Measurements from ENCODE around the gene DNAAF3.
A peak's percentile ranks its signal among the peaks of the same experiment; 100 is the strongest.

Gene DNAAF3

DNA sequence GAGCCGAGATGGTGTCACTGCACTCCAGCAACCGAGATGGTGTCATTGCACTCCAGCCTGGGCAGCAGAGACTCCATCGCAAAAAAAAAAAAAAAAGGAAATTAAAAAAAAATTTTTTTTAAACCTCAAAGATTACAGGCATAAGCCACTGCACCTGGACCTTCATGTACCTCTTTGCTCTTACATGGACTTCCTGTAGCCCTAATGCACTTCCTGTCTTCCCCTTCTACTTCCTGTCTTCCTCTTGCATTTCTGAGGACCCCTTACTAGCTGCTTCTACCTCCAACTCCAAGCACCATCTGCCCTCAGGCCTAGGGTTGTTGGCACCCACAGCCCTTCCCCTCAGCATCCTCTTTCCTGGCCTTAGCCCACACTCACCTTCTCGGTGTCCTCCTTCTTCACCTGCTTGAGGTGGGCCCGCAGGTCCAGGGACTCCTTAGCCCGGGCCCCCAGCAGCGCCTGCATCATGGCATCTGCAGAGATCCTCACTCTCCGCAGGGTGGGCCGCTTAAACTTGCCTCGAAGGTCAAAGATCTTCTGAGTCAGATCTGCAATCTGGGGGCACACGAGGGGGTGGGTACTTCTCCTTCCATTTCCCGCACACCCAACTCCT is 12.7 kb downstream of the DNAAF3 start:
- DNase-seq (ENCODE audit: low spot score): peak; percentile 38

- DNase-seq (ENCODE audit: low spot score): no peak
These were observed 14.4 kb downstream of the DNAAF3 start for GRCh38 chr19:55152017-55152416.

GRCh38 chr19:55149078-55150003 is 17.1 kb downstream of the DNAAF3 start, which contains the start of gene TNNT1:
Gene TNNT1 (minus strand): TSS chr19:55149206. CDS start chr19:55147157, 2,049 bp downstream.
- DNase-seq (ENCODE audit: low spot score): no peak

GRCh38 chr19:55147545-55148251 is 18.7 kb downstream of the DNAAF3 start:
- no peak for DNase-seq (ENCODE audit: low spot score)

- no peak for DNase-seq (ENCODE audit: low spot score)
These were observed 19.6 kb downstream of the DNAAF3 start for GRCh38 chr19:55146705-55147273.

- DNase-seq (ENCODE audit: low spot score): peak; percentile 67
These were observed 20.2 kb downstream of the DNAAF3 start for GRCh38 chr19:55146078-55146704.

DNA sequence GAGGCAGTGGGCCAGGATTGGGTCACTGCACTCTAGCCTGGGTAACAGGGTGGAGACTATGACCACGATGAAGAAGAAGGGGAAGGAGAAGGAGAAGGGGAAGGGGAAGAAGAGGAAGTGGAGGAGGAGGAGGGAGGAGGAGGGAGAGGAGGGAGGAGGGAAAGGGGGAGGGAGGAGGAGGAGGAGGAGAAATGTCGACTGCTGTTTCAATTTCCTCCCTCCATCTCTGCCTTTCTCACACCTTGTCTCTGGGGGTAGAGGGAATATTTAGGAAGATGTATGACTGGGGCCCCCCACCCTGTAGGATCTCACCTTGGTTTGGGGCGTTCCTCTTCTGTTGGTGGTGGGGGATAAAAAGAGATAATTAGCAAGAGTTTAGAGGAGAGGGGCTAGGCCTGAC is 21.2 kb downstream of the DNAAF3 start:
- no peak for DNase-seq (ENCODE audit: low spot score)

- no peak for DNase-seq (ENCODE audit: low spot score)
These were observed 24.7 kb downstream of the DNAAF3 start for GRCh38 chr19:55141696-55142095.

DNA sequence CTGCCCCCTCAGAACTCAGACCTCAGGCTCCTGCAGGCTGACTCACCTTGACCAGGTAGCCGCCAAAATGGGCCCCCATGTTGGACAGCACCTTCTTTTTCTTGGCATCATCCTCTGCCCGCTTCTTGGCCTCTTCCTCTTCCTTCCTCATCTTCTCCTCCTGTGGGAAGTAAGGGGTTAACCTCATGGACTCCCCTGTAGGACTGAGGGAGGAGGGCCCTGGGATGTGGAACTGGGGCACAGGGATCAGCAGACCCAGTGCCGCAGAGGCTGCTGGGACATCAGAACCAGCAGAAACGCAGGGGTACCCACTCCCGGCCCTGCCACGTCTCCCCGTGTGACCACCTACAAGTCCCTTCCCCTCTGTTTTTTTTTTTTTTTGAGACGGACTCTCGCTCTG is 28.5 kb downstream of the DNAAF3 start:
- no peak for DNase-seq (ENCODE audit: low spot score)

DNA sequence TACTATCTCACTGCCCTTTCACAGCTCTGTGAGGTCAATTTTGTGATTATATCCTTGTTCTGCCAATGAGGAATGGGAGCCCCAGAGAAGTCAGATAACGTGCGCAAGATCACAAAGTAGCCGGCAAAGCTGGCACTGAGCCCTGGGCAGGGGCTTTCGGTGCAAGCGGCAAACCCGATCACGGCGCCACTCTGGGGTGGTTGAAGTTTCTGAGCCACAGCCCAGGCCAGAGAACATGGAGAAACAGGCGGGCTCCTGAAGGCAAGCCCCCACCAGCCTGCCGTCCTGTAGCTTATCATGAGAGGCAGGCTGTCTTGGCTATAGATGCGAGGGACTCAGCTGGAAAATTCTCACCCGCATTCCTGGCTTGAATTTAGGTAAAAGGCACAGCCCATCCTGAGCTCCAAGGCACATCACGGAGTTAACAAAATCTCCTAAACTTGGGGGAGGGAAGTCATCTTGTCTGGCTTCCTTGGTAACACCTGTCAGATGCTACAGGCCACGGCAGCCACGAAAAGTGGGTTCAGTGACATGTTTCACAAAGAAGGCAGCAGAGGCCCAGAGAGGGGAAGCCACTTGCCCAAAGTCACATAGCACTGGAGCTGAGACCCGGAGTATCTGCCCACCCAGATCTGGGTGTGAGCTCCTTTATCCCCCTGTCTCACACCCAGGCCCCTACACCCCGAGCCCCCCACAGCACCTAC is 29.9 kb downstream of the DNAAF3 start:
- no peak for DNase-seq (ENCODE audit: low spot score)

DNA sequence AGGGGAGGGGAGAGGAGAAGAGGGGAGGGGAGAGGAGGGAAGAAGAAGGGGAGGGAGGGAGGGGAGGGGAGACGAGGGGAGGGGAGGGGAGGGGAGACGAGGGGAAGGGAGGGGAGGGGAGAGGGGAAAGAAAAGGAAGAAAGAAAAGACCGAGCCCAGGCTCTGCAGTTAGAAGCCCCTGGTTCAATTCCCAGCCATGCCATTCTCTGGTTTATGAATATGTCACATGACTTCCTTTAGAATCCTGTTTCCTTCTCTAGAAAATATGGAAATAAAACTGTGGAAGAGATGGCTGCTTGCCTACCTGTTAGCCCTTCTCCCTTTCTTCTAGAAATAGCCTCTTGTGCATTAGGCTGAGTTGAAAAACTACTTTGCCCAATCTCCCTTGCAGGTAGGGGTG is 31.7 kb downstream of the DNAAF3 start:
- no peak for DNase-seq (ENCODE audit: low spot score)

GRCh38 chr19:55133639-55134444 is 32.6 kb downstream of the DNAAF3 start:
- DNase-seq (ENCODE audit: low spot score): no peak

DNA sequence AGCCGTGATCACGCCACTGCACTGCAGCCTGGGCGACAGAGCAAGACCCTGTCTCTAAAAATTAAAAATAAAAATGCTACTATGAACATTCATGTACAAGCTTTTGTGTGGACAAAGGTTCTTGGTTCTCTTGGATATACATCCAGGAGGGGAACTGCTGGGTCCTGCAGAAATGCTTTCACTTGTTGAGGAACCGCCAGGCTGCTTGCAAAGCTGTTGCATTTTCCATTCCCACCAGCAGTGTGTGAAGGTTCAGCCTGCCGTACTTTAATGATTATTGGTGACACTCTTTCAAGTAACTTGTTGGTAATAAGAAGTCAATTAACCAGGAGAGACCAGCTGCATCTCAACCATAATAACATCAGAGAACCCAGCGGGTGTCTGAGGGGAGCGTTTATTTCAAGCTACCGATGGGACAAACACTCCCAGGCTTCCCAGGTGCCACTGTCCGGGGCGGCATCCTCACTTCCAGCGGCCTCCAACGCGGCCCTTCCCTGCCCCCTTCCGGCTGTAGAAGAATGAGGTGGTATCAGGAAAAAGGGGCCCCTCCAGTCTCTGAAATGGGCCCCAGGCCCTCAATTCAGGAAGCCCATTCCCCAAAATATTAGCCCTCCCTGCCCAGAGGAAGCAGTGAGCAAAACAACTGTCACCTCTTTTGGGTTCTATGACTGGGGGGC is 33.8 kb downstream of the DNAAF3 start:
- no peak for DNase-seq (ENCODE audit: low spot score)

DNA sequence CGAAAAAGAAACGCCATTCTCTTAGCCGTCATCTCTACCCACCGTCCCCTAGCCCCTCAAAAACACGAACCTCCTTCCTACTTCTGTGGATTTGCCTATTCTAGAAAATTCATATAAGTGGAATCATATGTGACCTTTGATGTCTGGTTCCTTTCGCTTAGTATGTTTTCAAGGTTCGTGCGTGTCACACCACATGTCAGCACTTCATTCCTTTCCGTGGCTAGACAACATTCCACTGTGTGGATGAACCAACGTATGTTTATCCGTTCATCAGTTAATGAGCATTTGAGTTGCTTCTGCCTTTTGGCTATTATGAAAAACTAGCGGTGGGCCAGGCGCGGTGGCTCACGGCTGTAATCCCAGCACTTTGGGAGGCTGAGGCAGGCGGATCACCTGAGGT is 35.0 kb downstream of the DNAAF3 start:
- DNase-seq (ENCODE audit: low spot score): no peak

DNA sequence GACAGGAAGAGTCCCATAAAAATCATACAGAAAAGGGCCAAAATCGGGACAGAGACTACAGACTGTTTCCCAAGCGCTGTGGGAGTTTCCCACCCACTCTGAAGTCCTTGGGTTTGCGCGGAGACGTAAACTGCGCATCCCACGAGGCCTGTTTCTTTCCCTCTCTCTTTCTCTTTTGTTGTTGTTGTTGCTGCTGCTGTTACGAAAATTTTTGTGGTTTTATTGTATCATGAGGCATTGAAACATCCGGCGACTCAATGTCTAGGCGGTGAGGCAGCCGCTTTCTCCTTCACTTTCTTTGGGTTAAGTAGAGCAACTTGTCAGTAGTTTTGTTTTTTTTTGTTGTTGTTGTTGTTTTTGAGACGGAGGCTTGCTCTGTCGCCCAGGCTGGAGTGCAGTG is 47.4 kb downstream of the DNAAF3 start:
- no peak for DNase-seq (ENCODE audit: low spot score)

GRCh38 chr19:55118401-55118991 is 47.9 kb downstream of the DNAAF3 start:
- no peak for DNase-seq (ENCODE audit: low spot score)

- peak; percentile 97 for DNase-seq (ENCODE audit: low spot score)
These were observed 48.6 kb downstream of the DNAAF3 start for GRCh38 chr19:55117663-55118391.

GRCh38 chr19:55116859-55117662 is 49.4 kb downstream of the DNAAF3 start, which contains the start of gene PPP1R12C:
Gene PPP1R12C (minus strand): TSS chr19:55117637. CDS start chr19:55117543, 94 bp downstream.
- DNase-seq (ENCODE audit: low spot score): peak; percentile 36
